ENCODE results near the gene MS4A15.

DNA sequence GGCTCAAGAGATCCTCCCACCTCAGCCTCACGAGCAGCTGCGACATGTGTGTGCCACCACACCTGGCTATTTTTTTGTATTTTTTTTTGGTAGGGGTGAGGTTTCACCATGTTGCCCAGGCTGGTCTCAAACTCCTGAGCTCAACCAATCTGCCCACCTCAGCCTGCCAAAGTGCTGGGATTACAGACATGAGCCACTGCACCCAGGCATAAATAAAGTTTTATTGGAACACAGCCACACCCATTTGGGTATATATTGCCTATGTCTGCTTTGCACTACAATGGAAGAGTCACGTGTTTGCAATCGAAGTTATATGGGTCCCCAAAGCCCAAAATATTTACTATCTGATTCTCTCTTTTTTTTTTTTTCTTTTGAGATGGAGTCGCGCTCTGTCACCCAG is 1.8 kb upstream of the MS4A15 start:
- no peak for TF ChIP-seq CTCF (IDR thresholded peaks at IDR 0.05; ENCODE audit: insufficient read depth, low read depth, low read length)
- no peak for TF ChIP-seq EZH2 (IDR thresholded peaks at IDR 0.05; ENCODE audit: insufficient read depth, low read length)

Measured in astrocyte (in vitro differentiated cells and primary cell).